IPS-20b (cell line): ENCODE data around the gene CFAP161.

Experiments
- H3K27ac ChIP-seq: one replicate; pipeline ENCODE4 v1.5.1; 2013; ENCODE audit warnings: low read length
- H3K27me3 ChIP-seq: 2 replicates; pipeline ENCODE4 v1.6.1; 2013; ENCODE audit warnings: mild to moderate bottlenecking, low read length, inconsistent platforms; ENCODE audit not compliant: insufficient read depth
- H3K36me3 ChIP-seq: 2 replicates; pipeline ENCODE4 v1.6.1; 2013; ENCODE audit warnings: low read depth, mild to moderate bottlenecking, inconsistent platforms, low read length, moderate library complexity; ENCODE audit not compliant: insufficient read depth
- H3K4me1 ChIP-seq: 2 replicates; pipeline ENCODE4 v1.6.1; 2013; ENCODE audit warnings: mild to moderate bottlenecking, control low read depth, inconsistent platforms, low read length, moderate library complexity; ENCODE audit not compliant: insufficient read depth
- H3K4me3 ChIP-seq: 2 replicates; pipeline ENCODE4 v1.5.1; 2013; ENCODE audit warnings: mild to moderate bottlenecking, low read length, inconsistent platforms
- H3K9ac ChIP-seq: 2 replicates; pipeline ENCODE4 v1.6.1; 2013; ENCODE audit warnings: low read depth, mild to moderate bottlenecking, inconsistent platforms, low read length, moderate library complexity
- H3K9me3 ChIP-seq: 2 replicates; pipeline ENCODE4 v1.6.1; 2013; ENCODE audit warnings: mild to moderate bottlenecking, low read depth, low read length, inconsistent platforms; ENCODE audit not compliant: insufficient read depth

The CFAP161 gene

DNA sequence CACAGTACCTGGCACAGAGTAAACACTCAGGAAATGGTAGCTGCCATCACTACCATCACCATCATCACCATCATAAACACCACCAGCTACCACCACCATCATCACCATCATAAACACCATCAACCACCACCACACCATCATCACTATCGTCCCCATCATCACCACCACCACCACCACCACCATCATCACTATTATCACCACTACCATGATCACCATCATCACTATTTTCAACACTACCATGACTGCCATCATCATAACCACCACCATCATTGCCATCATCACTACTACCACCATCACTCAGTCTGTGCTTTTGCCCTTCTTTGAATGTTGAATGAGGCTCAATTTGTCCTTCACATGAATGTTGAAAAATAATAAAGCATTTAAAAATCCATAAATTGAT lies 41.4 kb downstream of the CFAP161 start:
- Histone ChIP-seq H3K9me3 (no peaks in the 10 kb centered on the region), H3K27ac (no peak overlapping the region), H3K4me1 (no peaks in the 10 kb centered on the region), H3K9ac (no peak overlapping the region), H3K36me3 (no peaks in the 10 kb centered on the region), H3K4me3 (no peak overlapping the region), H3K27me3 (no peaks in the 10 kb centered on the region; the same call in 1 of the 2 replicates)

DNA sequence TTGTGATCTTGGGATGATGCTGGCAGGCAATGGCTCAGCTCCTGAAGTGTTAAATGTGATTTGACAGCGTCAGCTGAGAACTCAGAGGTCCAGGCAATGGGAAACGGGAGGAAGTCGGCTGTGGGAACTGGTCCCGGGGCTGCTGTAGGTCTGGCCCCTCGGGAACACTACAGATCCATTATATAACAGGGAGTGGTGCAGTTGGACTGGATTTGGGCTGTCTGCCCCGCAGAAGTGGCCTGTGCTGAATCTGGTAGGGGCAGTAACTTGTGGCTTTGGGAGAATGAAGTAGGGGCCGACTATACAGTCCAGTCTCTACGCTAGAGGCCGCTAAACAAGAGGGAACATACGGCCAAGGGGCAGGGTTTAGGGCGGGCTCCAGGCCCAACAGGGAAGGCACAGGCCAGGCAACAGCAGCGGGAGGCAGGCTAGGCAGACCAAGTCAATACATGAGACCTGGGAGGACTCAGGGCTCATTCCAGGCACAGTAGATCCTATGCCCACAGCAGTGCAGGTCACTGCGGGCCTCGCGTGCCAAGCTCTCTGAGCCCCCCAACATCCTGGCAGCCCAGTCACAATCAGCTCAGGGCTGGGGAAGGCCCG lies 42.3 kb downstream of the CFAP161 start:
- Histone ChIP-seq H3K27me3 (no peaks in the 10 kb centered on the region; the same call in 1 of the 2 replicates), H3K27ac (no peak overlapping the region), H3K9ac (no peak overlapping the region), H3K4me1 (no peaks in the 10 kb centered on the region), H3K4me3 (no peak overlapping the region), H3K36me3 (no peaks in the 10 kb centered on the region), H3K9me3 (no peaks in the 10 kb centered on the region)

DNA sequence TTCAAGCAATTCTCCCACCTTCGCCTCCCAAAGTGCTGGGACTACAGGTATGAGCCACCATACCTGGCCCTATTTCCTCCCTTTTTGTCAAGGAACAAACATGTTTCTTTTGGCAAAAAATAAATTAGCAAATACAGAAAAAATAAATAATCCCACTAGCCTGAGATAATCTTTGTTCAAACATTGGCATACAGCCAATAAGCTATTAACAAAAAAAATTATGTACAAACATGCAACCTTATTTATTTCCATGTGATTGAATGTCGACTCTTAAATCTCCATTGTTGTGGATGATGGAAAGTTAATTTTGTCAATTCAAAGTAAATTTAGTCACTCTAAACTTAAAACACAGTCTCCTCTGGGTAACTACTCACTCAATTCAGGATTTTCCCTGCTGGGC lies 44.3 kb downstream of the CFAP161 start:
- Histone ChIP-seq H3K36me3 (no peaks in the 10 kb centered on the region), H3K9me3 (no peaks in the 10 kb centered on the region), H3K9ac (no peak overlapping the region), H3K27ac (no peak overlapping the region), H3K4me1 (no peaks in the 10 kb centered on the region; the same call in 1 of the 2 replicates), H3K27me3 (peaks cover 9% of the 10 kb centered on the region; the same call in 1 of the 2 replicates), H3K4me3 (no peak overlapping the region)

DNA sequence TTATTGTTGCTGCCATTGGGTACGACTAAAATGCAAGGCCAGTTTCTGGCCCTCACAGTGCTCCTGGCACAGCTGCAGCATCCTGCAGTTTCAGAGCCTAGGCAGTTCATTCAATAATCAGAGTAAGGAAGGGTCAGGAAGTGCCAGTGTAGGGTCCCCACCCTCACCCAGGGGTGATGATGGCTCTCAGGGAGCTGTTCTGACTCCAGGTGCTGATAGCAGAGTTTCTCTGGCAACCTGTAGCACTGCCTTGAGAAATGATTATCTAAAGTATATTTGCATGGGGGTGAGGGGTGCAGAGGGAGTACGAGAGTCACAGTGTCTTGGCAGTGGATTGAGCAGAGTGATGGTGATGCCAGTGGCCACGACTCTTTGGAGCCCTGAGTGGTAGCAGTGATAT lies 47.1 kb downstream of the CFAP161 start:
- peaks cover 9% of the 10 kb centered on the region; the same call in 1 of the 2 replicates for H3K27me3 ChIP-seq
- no peak overlapping the region for H3K27ac ChIP-seq
- H3K4me1 ChIP-seq = no peaks in the 10 kb centered on the region; the same call in 1 of the 2 replicates
- H3K9ac ChIP-seq = no peak overlapping the region
- H3K4me3 ChIP-seq = no peak overlapping the region
- H3K9me3 ChIP-seq = no peaks in the 10 kb centered on the region
- no peaks in the 10 kb centered on the region for H3K36me3 ChIP-seq

DNA sequence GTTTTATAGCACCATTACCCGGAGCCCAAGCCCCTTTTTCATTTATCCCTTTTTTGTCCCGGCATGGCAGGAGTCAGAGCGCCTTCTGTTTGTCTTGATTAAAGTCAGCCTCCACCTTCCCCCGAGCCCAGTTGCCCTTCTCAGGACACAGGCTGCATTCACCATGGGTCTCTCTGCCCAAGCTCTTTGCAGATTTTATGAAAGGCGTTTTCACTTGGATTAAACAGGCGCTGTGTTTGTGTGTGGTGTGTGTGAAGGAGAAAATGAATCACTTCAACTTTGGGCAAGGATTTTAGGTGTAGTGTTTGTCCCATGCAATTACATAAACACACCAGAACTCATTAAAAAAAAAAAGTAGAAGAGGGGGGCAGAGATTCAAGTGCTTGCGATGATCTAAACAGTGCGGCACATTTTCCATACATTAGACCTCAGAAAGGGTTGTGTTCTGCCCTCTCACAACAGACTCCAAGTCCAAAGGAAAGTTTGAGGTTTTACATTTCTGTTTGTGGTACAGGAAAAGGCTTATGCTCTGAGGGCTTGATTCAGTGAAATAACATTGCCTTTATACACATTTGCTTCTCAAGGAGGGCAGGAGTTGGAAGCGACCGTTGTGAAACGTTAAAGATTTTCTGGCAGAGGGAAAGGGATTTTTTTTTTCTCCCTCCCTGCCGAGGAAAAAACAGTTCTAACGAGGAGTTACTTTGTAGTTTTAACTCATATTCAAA lies 48.1 kb downstream of the CFAP161 start:
- Histone ChIP-seq H3K4me3 (no peak overlapping the region), H3K9me3 (no peaks in the 10 kb centered on the region), H3K27me3 (peaks cover 9% of the 10 kb centered on the region; the same call in 1 of the 2 replicates), H3K36me3 (no peaks in the 10 kb centered on the region), H3K4me1 (no peaks in the 10 kb centered on the region; the same call in 1 of the 2 replicates), H3K27ac (no peak overlapping the region), H3K9ac (no peak overlapping the region)

DNA sequence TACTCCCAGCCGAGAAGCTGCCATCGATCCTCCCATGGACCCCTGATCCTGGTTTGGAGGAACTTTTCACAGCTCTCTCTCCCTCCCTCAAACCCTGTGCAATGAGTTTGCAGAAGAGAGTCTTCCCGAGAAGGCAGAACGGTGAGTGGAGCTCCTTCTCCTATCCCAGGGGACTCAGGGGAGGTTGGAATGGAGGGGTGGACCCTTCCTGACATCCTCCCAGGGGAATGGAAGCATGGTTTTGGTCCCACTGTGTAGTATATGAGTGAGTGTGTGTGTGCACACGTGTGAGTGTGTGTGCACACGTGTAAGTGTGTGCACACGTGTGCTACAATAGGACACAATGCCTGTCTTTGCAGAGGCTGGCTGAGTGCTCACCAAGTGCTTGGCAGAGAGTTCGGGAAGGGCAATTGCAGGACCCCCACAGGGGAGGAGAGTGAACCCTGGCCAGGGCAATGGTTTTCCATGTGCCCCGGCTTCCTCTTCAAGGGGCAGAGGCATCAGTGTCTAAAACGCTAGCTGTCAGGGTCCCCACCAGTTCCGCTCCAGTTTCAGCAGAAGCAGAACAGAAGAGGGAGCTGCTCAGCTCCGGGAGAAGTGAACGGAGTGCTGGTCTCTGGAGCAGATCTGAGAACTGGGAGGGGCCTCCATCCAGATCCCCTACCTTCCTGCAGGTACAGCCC lies 48.8 kb downstream of the CFAP161 start:
- Histone ChIP-seq H3K9me3 (no peaks in the 10 kb centered on the region), H3K4me3 (no peak overlapping the region), H3K27ac (no peak overlapping the region), H3K4me1 (no peaks in the 10 kb centered on the region; the same call in 1 of the 2 replicates), H3K36me3 (no peaks in the 10 kb centered on the region), H3K9ac (no peak overlapping the region), H3K27me3 (peaks cover 9% of the 10 kb centered on the region; the same call in 1 of the 2 replicates)

DNA sequence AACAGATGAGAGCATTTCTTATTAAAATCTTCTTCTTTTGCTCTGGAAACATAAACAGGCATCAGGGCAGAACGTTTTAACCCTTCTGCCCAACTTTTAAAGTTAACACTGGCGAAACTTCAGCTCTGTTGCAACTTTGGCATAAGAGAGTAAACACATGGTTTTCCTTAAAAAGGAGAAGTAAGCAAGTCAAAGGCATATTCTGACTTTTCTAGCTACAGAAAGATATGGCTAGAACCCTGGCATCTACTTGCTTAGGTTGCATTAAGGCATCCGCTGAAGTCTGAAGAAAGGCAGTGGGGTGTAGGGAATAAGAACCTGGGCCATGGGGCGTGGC lies 49.3 kb downstream of the CFAP161 start:
- H3K4me1 ChIP-seq = no peaks in the 10 kb centered on the region; the same call in 1 of the 2 replicates
- no peaks in the 10 kb centered on the region for H3K9me3 ChIP-seq
- H3K4me3 ChIP-seq = no peak overlapping the region
- H3K9ac ChIP-seq = no peak overlapping the region
- H3K27ac ChIP-seq = no peak overlapping the region
- no peaks in the 10 kb centered on the region for H3K36me3 ChIP-seq
- peaks cover 9% of the 10 kb centered on the region; the same call in 1 of the 2 replicates for H3K27me3 ChIP-seq

DNA sequence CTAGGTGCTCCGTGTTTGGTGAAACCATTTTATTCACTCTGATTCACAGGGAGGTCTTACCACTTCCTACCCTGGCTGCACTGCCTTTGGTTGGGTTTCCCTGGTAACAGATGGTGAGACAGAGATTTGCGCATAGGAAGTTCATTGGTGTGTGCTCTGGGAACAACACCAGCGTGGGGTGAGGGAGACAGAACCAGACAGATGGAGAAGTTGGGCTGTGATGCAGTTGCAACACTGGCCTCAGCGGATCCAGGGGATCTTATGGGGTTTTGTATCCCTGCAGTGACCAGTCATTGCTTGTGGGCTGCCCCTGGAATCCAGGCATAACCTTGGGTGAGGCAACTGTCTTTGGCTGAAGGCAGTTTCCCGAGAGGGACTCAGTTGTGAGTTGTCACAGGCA lies 50.1 kb downstream of the CFAP161 start:
- Histone ChIP-seq H3K27me3 (peaks cover 9% of the 10 kb centered on the region; the same call in 1 of the 2 replicates), H3K9ac (no peak overlapping the region), H3K9me3 (no peaks in the 10 kb centered on the region), H3K4me3 (no peak overlapping the region), H3K4me1 (no peaks in the 10 kb centered on the region; the same call in 1 of the 2 replicates), H3K27ac (no peak overlapping the region), H3K36me3 (no peaks in the 10 kb centered on the region)

DNA sequence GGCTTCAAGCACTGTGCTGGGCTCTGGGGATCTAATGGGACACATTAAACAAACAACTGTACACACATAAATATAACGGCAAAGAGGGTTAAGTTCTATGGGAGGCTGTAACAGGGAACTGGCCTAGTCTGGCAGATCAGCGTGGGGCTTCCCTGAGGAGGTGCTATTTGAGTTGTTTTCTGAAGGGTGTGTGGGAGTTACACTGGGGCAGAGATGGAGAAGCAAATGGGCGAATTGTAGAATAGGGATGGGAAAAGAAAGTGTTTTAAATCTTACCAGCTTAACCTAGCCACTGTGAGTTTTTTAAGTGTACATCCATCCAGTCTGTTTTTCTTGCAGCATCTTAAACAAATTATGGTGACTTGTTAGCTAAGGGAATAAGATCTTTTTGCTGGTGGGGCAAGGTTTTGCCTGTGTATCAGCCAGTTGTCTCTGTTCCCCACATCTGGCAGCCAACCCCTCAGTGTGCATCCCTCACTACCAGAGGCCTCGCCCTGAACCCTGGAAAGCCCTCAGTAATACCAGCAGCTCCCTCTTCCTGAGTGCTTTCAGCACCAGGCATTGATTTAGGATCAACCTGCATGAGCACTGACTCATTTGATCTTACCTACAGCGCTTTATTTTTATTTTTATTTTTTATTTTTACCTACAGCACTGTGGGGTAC lies 51.7 kb downstream of the CFAP161 start:
- H3K9me3 ChIP-seq = no peaks in the 10 kb centered on the region
- no peak overlapping the region for H3K9ac ChIP-seq
- no peaks in the 10 kb centered on the region; the same call in 1 of the 2 replicates for H3K4me1 ChIP-seq
- H3K4me3 ChIP-seq = no peak overlapping the region
- no peak overlapping the region for H3K27ac ChIP-seq
- H3K36me3 ChIP-seq = no peaks in the 10 kb centered on the region
- peaks cover 9% of the 10 kb centered on the region; the same call in 1 of the 2 replicates for H3K27me3 ChIP-seq

DNA sequence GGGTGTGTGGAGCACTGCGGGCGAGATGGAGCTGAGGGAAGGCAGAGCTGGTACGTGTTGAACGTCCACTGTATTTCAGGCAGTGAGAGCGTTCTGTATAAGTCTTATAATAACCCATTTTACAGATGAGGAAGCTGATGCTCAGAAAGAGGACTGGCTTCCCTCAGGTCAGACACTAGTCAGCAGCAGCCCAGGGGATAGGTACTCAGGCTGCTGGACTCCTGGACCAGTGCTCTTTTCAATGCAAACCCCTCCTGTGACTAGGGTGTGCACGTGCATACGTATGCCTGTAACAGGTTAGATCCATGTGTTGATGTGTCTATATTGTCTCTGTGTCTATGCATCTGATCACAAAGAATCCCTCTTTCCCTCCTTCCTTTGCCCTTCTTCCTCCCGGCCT lies 54.3 kb downstream of the CFAP161 start:
- no peak overlapping the region for H3K4me3 ChIP-seq

DNA sequence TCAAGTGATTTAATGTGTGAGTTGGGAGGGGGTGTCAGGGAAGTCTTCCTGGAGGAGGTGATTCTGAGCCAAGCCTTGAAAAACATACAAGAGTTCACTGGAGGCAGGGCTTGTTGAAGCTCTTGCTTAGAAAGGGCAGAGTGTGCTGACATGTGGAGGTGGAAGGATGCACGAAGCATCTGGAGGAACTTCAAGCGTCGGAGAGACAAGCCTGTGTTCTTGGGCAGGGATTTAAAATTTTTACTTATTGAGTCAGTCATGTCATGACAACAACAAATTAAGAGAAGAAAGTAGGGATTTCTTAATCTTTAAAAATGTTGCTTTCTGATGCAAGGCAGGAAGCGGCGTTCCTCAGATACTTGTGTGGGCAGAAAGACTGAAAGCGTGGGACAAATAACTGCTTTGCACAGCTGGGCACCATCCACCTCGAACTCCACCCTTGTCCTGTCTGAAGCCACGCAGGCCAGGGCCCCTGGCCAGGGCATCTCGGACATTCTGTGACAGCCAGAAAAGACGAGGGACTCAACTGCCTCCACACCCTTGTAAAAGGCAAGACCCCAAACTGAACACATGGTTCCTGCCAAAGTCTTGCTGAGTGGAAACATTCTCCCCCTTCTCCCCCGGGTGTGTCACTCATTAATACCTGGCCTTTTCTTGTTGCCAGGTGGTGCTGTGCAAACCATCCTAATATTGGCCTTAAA lies 55.7 kb downstream of the CFAP161 start:
- H3K9ac ChIP-seq = no peak overlapping the region
- H3K4me3 ChIP-seq = no peak overlapping the region
- H3K36me3 ChIP-seq = no peaks in the 10 kb centered on the region
- no peaks in the 10 kb centered on the region for H3K9me3 ChIP-seq
- H3K4me1 ChIP-seq = no peaks in the 10 kb centered on the region
- no peaks in the 10 kb centered on the region for H3K27me3 ChIP-seq
- no peak overlapping the region for H3K27ac ChIP-seq

More for the DNA sequence above, 54.3 kb downstream of the CFAP161 start:
- Histone ChIP-seq H3K4me1 (no peaks in the 10 kb centered on the region), H3K27me3 (no peaks in the 10 kb centered on the region), H3K9me3 (no peaks in the 10 kb centered on the region), H3K9ac (no peak overlapping the region), H3K27ac (no peak overlapping the region), H3K36me3 (no peaks in the 10 kb centered on the region)
